ENCODE measurements around the gene CACNA1D.

CACNA1D gene

DNA sequence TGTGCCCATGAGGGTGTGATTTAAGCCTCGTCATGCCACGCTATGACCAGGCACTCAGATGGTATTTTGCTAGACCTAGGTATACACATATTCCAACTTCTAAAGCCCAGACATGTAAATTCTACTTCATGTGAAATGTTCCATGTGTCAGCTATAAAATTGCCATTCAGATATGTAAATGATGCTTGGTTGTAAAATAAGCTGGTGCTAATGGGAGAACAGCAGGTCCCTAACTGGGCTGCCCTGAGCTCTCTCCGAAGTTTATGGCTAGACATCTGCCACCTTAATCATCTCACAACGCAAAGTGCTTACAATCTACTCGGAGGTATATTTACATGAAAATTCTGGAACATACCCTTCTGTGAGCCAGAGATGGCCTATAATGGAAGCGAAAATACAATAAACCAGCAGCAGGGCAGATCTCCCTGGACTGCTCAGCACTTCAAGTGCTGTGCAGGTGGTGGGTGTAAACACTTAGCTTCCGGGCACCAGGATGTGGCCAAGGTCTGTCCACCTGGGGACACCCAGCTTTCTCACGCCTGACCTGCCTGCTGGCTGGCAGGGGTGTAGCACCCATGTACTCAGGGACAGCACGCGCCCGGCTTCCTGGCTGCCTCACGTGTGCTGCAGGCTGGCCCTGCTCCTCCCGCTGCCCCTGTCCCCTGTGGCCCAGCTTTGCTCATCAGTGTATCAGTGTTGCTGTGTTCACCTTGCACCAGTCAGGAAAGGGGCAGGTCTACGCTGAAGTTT is 269.8 kb downstream of the CACNA1D start:
- DNase-seq = no peak

DNA sequence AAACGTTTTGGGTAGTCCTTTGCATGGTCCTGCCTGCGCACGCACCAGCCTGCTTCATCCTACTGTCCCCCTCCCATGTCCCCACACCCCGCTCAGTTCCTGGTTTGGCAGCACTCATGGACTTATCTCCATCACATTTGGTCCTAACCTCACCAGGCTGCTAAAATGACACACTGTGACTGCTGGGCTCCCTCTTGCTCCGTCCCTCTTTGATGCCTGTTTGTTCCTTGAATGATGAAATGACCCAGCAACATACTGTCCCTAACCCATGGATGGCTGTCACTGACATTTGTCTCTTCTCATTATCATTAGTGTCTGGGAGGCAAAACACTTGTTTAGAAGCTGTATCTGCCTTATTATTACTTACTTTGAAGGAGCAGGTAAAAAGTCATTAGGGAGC is 271.3 kb downstream of the CACNA1D start:
- DNase-seq = no peak

- no peak for DNase-seq
Measured at GRCh38 chr3:53766706-53767105, 272.3 kb downstream of the CACNA1D start.

DNA sequence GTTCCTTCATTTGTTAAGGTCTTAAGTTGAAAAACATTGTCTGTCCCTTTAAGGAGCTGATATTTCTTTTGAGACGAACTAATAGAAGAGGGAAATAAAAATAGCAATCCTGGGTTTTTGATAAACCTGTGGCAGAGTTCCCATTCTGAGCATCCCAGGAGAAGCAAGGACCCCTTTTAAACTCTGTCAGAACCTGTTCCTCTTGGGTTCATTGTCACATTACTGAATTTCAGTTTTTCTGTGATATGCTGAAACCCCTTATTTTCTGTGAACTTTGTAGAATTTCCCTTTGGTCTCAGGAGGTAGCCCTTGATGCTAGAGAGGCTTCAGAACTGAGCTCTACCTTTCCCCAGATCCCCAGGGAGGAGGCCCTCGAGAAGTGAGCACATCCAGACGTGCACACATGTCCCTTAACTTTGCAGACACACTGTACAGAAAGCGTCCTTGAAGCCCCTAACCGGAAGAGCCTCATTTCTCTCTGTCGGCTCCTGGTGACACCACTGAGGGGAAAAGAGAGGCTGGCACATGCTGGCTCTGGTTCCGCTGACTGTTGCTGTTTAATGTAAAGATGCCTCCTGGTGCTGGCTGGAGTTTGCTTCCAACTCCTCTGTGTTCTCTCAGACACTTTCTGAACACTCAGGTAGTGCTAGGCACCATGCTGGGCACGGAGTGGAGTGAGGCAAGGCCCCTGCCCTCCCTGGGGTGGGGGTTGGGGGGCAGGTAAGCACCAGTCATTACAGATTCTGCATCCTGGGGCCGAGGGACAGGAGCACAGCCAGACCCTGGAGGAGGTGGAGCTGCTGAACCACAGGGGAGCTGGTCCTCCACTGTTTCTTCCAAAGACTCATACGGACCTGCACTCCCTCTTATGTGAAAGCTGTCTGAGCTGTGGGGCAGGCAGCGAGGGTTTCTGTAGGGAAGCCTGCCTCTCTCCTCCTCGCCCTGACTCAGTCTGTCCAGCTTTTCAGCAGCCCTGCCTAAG is 274.4 kb downstream of the CACNA1D start:
- no peak for DNase-seq

DNA sequence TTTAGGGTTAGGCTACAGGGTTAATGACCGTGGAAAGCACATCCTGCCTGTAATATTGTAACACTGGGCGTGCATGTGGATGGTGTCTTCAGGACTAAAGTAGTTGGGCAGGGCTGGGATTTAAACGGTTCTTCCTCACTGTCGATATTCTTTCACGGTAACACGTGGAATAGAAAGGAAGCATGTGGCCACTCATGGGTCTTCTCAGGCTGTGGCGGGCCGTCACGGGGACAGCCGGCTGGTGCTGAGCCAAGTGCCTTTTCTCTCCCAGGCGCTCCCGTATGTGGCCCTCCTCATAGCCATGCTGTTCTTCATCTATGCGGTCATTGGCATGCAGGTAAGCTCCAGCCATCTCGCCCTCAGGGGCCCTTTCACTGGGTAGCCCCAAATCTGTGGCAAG is 278.2 kb downstream of the CACNA1D start:
- DNase-seq = no peak

DNA sequence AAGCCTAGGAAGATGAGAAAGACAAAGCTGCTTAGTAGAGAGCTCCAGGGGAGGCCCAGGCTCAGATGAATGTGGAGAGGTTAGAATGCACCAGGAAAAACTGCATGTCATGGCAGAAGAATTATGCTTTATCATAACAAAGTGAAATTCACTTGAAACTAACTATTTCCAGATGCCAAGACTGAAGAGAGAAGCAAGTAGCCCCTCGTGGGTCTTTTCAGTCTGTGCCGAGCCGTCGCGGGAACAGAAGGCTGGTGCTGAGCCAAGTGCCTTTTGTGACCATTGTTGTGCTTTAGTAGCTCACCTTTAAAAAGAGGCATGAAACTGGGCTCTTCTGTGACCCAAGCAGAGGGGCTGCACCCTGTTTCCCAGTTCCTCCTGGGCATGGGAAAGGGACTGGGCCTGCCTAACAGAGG is 278.6 kb downstream of the CACNA1D start:
- no peak for DNase-seq

- DNase-seq = no peak
Measured at GRCh38 chr3:53773611-53774368, 279.4 kb downstream of the CACNA1D start.

- DNase-seq = no peak
Measured at GRCh38 chr3:53774414-53774813, 280.0 kb downstream of the CACNA1D start.

GRCh38 chr3:53775018-53775417 is 280.6 kb downstream of the CACNA1D start:
- DNase-seq = no peak

- DNase-seq = no peak
Measured at GRCh38 chr3:53775834-53776251, 281.4 kb downstream of the CACNA1D start.

DNA sequence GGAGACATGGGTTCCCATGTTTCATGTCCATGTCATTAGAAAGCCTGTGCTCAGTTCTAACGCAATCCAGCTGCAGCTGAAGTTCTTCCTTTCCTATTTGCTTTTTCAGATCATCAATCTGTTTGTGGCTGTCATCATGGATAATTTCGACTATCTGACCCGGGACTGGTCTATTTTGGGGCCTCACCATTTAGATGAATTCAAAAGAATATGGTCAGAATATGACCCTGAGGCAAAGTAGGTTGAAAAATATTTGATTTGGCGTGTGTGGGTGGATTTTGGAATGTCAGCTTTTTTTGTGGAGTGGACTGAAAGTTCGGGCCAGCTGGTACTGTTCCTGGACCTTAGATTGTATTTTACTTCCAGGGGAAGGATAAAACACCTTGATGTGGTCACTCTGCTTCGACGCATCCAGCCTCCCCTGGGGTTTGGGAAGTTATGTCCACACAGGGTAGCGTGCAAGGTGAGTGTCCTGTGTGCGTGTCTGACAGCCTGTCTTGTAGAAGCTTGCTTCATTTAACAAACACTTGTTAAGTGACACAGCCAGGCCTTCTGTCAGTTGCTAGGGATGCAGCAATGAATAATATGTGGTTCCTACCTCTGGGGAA is 282.2 kb downstream of the CACNA1D start:
- DNase-seq = no peak

DNA sequence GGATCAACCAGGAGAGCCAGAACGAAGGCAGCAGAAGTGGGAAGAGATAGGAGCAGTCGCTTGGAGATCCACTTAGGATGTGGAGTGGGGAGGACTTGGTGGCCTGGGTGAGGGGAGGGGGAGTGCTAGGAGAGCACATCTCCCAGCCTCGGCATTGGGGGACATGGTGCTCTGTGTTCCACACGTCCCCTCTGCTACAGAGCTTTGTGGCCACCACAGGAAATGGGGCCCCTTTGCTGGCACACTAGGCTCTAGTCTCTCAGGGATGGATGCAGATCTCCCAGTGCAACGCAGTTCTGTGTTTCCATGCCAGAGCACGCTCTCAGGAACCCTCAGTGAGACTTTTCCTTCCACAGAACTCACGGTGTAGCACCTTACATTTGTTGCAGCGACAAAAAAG is 283.1 kb downstream of the CACNA1D start:
- no peak for DNase-seq

- no peak for DNase-seq
Measured at GRCh38 chr3:53778153-53778552, 283.7 kb downstream of the CACNA1D start.

DNA sequence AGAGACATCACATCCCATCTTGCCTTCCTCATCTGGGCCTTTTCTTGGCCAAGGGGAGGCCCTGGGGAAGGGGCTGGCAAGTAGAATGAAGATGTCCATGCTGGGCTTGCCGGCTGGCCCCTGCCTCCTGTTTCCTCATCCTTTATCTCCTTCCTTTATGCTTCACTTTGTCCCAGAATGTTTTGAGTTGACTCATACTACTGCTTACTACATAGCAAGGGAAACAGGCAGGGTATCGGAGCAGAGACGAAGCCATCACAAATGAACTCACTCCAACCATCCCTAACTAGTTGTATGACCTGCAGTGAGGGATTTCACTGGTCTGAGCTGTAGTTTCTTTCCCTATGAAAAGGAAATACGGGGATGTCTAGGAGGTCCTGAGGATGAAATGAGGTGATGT is 285.8 kb downstream of the CACNA1D start:
- no peak for DNase-seq

GRCh38 chr3:53780806-53781205 is 286.4 kb downstream of the CACNA1D start:
- DNase-seq = no peak

DNA sequence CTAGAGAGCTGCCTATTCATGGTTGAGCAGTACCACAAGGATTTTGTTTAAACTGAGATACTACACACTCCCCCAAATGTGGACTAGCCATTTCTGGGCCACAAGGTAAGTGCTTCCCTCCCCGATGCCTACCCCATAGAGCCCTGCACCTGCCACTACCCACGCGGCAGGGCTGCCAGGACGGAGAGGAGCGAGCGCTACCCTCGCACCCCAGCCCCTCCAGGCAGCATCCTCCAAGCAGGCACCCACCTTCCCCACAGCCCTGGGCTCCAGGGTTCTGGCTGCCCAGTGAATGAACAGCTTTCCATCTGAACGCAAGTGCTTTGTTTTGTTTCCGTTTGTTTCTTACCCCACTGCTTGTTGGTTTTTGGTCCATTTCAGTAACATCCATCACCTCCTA is 292.6 kb downstream of the CACNA1D start:
- no peak for DNase-seq

GRCh38 chr3:53788038-53788437 is 293.6 kb downstream of the CACNA1D start:
- no peak for DNase-seq

DNA sequence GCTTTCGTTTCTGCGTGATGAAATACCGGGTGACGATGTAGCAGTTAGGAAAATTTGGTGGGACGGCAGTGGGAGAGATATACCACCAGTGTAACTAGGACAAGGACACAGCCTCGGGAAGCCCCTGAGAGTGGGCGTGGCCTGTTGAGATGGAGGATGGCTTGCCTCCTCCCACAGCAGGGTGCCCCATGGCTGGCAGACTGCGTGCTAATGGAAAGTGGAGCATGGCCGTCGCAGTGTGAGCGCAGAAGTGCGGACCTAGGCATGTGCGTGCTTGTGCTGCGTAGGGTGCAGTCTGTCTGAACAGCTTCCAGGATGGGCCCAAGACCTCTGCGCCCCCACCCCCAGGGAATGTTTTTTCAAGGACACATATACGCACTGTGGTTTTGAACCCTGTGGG is 295.0 kb downstream of the CACNA1D start:
- DNase-seq = no peak

DNA sequence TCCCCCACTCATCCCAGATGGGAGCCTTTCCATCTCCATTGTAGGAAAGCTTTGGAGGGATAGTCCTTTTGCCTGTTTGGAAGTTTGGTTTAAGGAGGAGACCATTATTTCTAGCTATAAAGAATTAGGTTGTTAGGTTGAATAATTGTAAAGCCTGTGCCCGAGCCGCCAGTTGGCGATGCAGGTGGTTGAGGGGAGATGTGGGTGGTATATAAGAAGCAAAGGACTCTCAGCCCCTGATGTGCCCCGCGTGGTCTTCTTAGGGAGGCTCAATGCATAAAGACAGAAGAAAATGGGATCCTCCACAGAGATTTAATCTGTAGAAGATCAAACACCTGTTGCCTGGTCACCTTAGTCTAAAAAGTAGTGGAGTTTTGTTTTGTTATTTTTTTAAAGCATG is 296.1 kb downstream of the CACNA1D start:
- no peak for DNase-seq

- no peak for DNase-seq
Measured at GRCh38 chr3:53791317-53791716, 296.9 kb downstream of the CACNA1D start.

DNA sequence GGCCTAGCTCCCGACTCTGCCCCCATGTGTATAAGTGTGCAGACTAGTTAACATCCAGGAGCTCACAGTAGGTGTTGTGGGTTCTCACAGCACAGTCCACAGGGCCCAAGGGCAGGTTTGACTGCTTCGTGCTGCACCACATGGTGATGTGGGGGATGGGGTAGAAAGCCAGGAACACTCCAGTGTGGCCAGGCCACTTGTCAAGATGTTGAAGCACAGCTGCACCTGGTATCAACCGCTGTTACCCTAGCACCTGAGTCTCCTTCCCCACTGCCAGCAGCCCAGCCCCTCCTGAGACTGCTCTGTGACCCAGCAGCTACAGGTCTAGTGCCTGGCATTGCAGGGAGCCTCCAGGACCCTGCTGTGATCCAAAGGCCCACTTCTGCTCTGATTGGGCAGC is 298.5 kb downstream of the CACNA1D start:
- DNase-seq = no peak

GRCh38 chr3:53794597-53794996 is 300.2 kb downstream of the CACNA1D start:
- no peak for DNase-seq

GRCh38 chr3:53795176-53795575 is 300.8 kb downstream of the CACNA1D start:
- DNase-seq = no peak
